Measurements from ENCODE around the gene CSNK1A1. TPM values are rescaled to one million over a fixed set of nuclear protein-coding genes. Genes with fewer than 3 reads are reported as not detected.
A peak's percentile ranks its signal among the peaks of the same experiment; 100 is the strongest.

The CSNK1A1 gene
- total and polyA plus RNA-seq, 2 of the 4 experiments (the other 2 are of a cell fraction) = 140 to 419 TPM

GRCh38 chr5:149517461-149518122, 33.6 kb downstream of the CSNK1A1 start:
- Histone ChIP-seq H4K20me1 (ENCODE audit: insufficient read depth, low read length) (peaks cover 93% of the 10 kb centered on the region), H3K18ac (ENCODE audit: low read depth, low read length) (peak overlapping the region; percentile 21), H2AK5ac (ENCODE audit: low read depth, low read length) (no peak overlapping the region), H3K27ac (ENCODE audit: insufficient read depth, low read length) (peak overlapping the region; percentile 84; the same call in 1 of the 2 replicates), H3K4me2 (ENCODE audit: low read depth, low read length) (peak overlapping the region; percentile 53), H2BK5ac (ENCODE audit: low read depth, low read length, poor library complexity, severe bottlenecking) (peak overlapping the region; percentile 79), H2BK120ac (ENCODE audit: low read depth, low read length) (no peak overlapping the region), H3K9me3 (ENCODE audit: control insufficient read depth, insufficient read depth, low read length) (no peaks in the 10 kb centered on the region), H4K8ac (ENCODE audit: low read depth in 2 of 2, low read length in 2 of 2) (no peak overlapping the region), H3K36me3 (ENCODE audit: control insufficient read depth, insufficient read depth, low read length) (peaks cover 19% of the 10 kb centered on the region), H3K4me3 (ENCODE audit: insufficient read depth, low read depth, low read length) (no peak overlapping the region), H2BK20ac (ENCODE audit: low read depth, low read length) (no peak overlapping the region), H3K23ac (ENCODE audit: low read depth, low read length) (peak overlapping the region; percentile 6; the same call in 1 of the 2 replicates), H3K4ac (ENCODE audit: low read depth, low read length) (no peak overlapping the region), H2BK15ac (ENCODE audit: low read depth, low read length) (no peak overlapping the region), H4K91ac (ENCODE audit: insufficient read depth, low read depth, low read length) (no peak overlapping the region), H3K27me3 (ENCODE audit: control insufficient read depth, insufficient read depth, low read length) (no peaks in the 10 kb centered on the region), H3K14ac (replicated peaks; ENCODE audit: low read depth, low read length) (no peak overlapping the region; the same call in 1 of the 2 replicates), H4K5ac (ENCODE audit: low read depth, low read length) (no peak overlapping the region), H3K9ac (ENCODE audit: low read depth, low read length) (no peak overlapping the region), H3K56ac (ENCODE audit: extremely low read depth, insufficient read depth, low read length) (no peak overlapping the region), H3K79me1 (ENCODE audit: low read depth in 1 of 2, low read length in 2 of 2) (peaks cover 4 to 42% of the 10 kb centered on the region in 2 experiments; a peak in 3 of 4 replicates), H2AK9ac (replicated peaks; ENCODE audit: low read depth, low read length, poor library complexity) (no peak overlapping the region), H3K9me1 (ENCODE audit: insufficient read depth, low read length) (peaks cover 7% of the 10 kb centered on the region), H3K4me1 (ENCODE audit: control insufficient read depth, insufficient read depth, low read length) (peaks cover 14% of the 10 kb centered on the region), H2AFZ (replicated peaks; ENCODE audit: low read length, poor library complexity) (no peak overlapping the region)
- intact Hi-C loops (cut with micrococcal nuclease) (loop anchor here (2.0 to 5.0 kb wide), 2 partner anchors 15 to 35 kb away; partner anchors contain the start of gene CSNK1A1), in situ Hi-C loops (cut with MboI; ENCODE audit: low sequenced_read_pairs) (no loop called here), dilution Hi-C loops (cut with HindIII; ENCODE audit: low sequenced_read_pairs, unreplicated experiment) (no loop called here)
- TF ChIP-seq SMC3 (IDR thresholded peaks at IDR 0.05; ENCODE audit: low read depth, low read length) (no peak), CHD1 (IDR thresholded peaks at IDR 0.05; ENCODE audit: low read depth, low read length) (no peak), POLR2A (IDR thresholded peaks at IDR 0.05; ENCODE audit: low read depth, low read length) (no peak), NFE2L2 (IDR thresholded peaks at IDR 0.05; ENCODE audit: low read depth, low read length) (no peak), CEBPB (IDR thresholded peaks at IDR 0.05; ENCODE audit: low read depth, low read length) (peak; percentile 49; the same call in 1 of the 2 replicates), CTCF (conservative IDR thresholded peaks at IDR 0.05; ENCODE audit: low read depth, low read length) (no peak), ELK1 (IDR thresholded peaks at IDR 0.05; ENCODE audit: borderline replicate concordance, low read depth, low read length) (no peak)
- 39% methylated on average over 3 of the region's 5 CpGs; no CpG with 5 or more reads in 1 of the 2 experiments for WGBS, 2 experiments (ENCODE audit: extremely low coverage in 2 of 2, insufficient read length in 1 of 2)
- CTCF ChIA-PET = interaction anchor here (1.4 to 1.8 kb wide), 2 partner anchors 10 to 75 kb away, joined by 4 to 6 read pairs; no protein-coding TSS in a partner anchor
- ATAC-seq (ENCODE audit: low read depth) (peak; percentile 12), DNase-seq (peak; percentile 23)
- BruUV-seq (replicated peaks) = no TSS peak
- POLR2A ChIA-PET (ENCODE audit: unreplicated experiment) = no interaction called here
